ENCODE data around the gene TM2D3. TPM values are rescaled to one million over a fixed set of nuclear protein-coding genes. Genes with fewer than 3 reads are reported as not detected.

TM2D3 gene
- total RNA-seq, 1 donor = 82.8 TPM

GRCh38 chr15:101609742-101610610 is 42.2 kb downstream of the TM2D3 start:
- H3K4me1 ChIP-seq (ENCODE audit: insufficient read depth, low read length) = no peaks in the 10 kb centered on the region
- no peak overlapping the region for H3K4me3 ChIP-seq (ENCODE audit: low read length)
- no peaks in the 10 kb centered on the region for H3K27me3 ChIP-seq (ENCODE audit: insufficient read depth, low read length)
- no peaks in the 10 kb centered on the region for H3K9me3 ChIP-seq (ENCODE audit: low read depth, low read length)

- H3K9me3 ChIP-seq (ENCODE audit: low read depth, low read length) = no peaks in the 10 kb centered on the region
- no peak overlapping the region for H3K4me3 ChIP-seq (ENCODE audit: low read length)
- H3K4me1 ChIP-seq (ENCODE audit: insufficient read depth, low read length) = no peaks in the 10 kb centered on the region
- H3K27me3 ChIP-seq (ENCODE audit: insufficient read depth, low read length) = no peaks in the 10 kb centered on the region
These were observed 44.0 kb downstream of the TM2D3 start for GRCh38 chr15:101608201-101608600.

GRCh38 chr15:101607108-101607507 is 45.1 kb downstream of the TM2D3 start:
- no peaks in the 10 kb centered on the region for H3K27me3 ChIP-seq (ENCODE audit: insufficient read depth, low read length)
- H3K9me3 ChIP-seq (ENCODE audit: low read depth, low read length) = no peaks in the 10 kb centered on the region
- no peaks in the 10 kb centered on the region for H3K4me1 ChIP-seq (ENCODE audit: insufficient read depth, low read length)
- no peak overlapping the region for H3K4me3 ChIP-seq (ENCODE audit: low read length)

- Histone ChIP-seq H3K4me3 (ENCODE audit: low read length) (no peak overlapping the region), H3K9me3 (ENCODE audit: low read depth, low read length) (no peaks in the 10 kb centered on the region), H3K4me1 (ENCODE audit: insufficient read depth, low read length) (no peaks in the 10 kb centered on the region), H3K27me3 (ENCODE audit: insufficient read depth, low read length) (peaks cover 4% of the 10 kb centered on the region)
These were observed 47.9 kb downstream of the TM2D3 start for GRCh38 chr15:101604124-101604874.

- Histone ChIP-seq H3K27me3 (ENCODE audit: insufficient read depth, low read length) (peaks cover 7% of the 10 kb centered on the region), H3K9me3 (ENCODE audit: low read depth, low read length) (no peaks in the 10 kb centered on the region), H3K4me1 (ENCODE audit: insufficient read depth, low read length) (no peaks in the 10 kb centered on the region), H3K4me3 (ENCODE audit: low read length) (no peak overlapping the region)
These were observed 49.4 kb downstream of the TM2D3 start for GRCh38 chr15:101602801-101603200.

- Histone ChIP-seq H3K4me1 (ENCODE audit: insufficient read depth, low read length) (no peaks in the 10 kb centered on the region), H3K9me3 (ENCODE audit: low read depth, low read length) (peaks cover 10% of the 10 kb centered on the region), H3K4me3 (ENCODE audit: low read length) (no peak overlapping the region)
These were observed 52.1 kb downstream of the TM2D3 start for GRCh38 chr15:101600035-101600434.

GRCh38 chr15:101599091-101599490 is 53.1 kb downstream of the TM2D3 start:
- Histone ChIP-seq H3K4me3 (ENCODE audit: low read length) (no peak overlapping the region), H3K4me1 (ENCODE audit: insufficient read depth, low read length) (no peaks in the 10 kb centered on the region), H3K27me3 (ENCODE audit: insufficient read depth, low read length) (peaks cover 19% of the 10 kb centered on the region), H3K9me3 (ENCODE audit: low read depth, low read length) (peaks cover 10% of the 10 kb centered on the region)

More at GRCh38 chr15:101600035-101600434, 52.1 kb downstream of the TM2D3 start:
- H3K27me3 ChIP-seq (ENCODE audit: insufficient read depth, low read length) = peaks cover 19% of the 10 kb centered on the region

- Histone ChIP-seq H3K4me3 (ENCODE audit: low read length) (no peak overlapping the region), H3K9me3 (ENCODE audit: low read depth, low read length) (peaks cover 10% of the 10 kb centered on the region), H3K4me1 (ENCODE audit: insufficient read depth, low read length) (no peaks in the 10 kb centered on the region), H3K27me3 (ENCODE audit: insufficient read depth, low read length) (peaks cover 19% of the 10 kb centered on the region)
These were observed 54.7 kb downstream of the TM2D3 start for GRCh38 chr15:101597360-101597928.

- Histone ChIP-seq H3K9me3 (ENCODE audit: low read depth, low read length) (peaks cover 10% of the 10 kb centered on the region), H3K4me1 (ENCODE audit: insufficient read depth, low read length) (no peaks in the 10 kb centered on the region), H3K27me3 (ENCODE audit: insufficient read depth, low read length) (peaks cover 19% of the 10 kb centered on the region), H3K4me3 (ENCODE audit: low read length) (no peak overlapping the region)
These were observed 55.5 kb downstream of the TM2D3 start for GRCh38 chr15:101596633-101597032.

Other genes starting within 250 kb of the TM2D3 start
- gene PCSK6, start 162.7 kb downstream of the TM2D3 start, total RNA-seq = 6.6 TPM
- 16.3 TPM for gene TARS3, start 72.1 kb upstream of the TM2D3 start, total RNA-seq
- not detected for gene OR4F6, start 151.1 kb upstream of the TM2D3 start, total RNA-seq
- not detected for gene OR4F15, start 159.8 kb upstream of the TM2D3 start, total RNA-seq

All from mononuclear cell (primary cell).